ENCODE data around the gene CDK8.

GRCh38 chr13:26382366-26382765 is 128.4 kb downstream of the CDK8 start:
- TF ChIP-seq, protein P1, sequence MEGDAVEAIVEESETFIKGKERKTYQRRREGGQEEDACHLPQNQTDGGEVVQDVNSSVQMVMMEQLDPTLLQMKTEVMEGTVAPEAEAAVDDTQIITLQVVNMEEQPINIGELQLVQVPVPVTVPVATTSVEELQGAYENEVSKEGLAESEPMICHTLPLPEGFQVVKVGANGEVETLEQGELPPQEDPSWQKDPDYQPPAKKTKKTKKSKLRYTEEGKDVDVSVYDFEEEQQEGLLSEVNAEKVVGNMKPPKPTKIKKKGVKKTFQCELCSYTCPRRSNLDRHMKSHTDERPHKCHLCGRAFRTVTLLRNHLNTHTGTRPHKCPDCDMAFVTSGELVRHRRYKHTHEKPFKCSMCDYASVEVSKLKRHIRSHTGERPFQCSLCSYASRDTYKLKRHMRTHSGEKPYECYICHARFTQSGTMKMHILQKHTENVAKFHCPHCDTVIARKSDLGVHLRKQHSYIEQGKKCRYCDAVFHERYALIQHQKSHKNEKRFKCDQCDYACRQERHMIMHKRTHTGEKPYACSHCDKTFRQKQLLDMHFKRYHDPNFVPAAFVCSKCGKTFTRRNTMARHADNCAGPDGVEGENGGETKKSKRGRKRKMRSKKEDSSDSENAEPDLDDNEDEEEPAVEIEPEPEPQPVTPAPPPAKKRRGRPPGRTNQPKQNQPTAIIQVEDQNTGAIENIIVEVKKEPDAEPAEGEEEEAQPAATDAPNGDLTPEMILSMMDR (IDR thresholded peaks at IDR 0.05) = no peak
- TF ChIP-seq POLR2A (IDR thresholded peaks at IDR 0.05; ENCODE audit: low read depth) = no peak

Measured in esophagus muscularis mucosa (tissue), 3 donors.